ENCODE results near the gene PLAGL1.
A peak's percentile ranks its signal among the peaks of the same experiment; 100 is the strongest.

PLAGL1 gene

DNA sequence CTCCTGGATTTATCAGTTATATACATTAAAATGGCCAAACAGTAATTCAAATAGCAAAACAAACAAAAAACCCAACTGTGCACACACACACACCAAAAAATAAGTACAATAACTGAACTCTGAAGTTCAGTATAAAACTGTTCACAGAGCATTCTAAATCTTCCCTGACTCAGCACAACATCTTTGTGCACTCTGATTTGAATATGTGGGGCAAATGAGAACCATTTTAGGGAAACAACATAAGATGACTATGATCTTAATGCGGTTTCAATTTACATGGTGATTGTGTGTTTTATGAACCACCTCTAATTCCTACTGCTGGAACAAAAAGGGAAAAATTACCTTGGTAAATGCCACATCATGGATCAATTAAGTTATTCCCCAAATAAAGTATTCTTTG, 41.7 kb downstream of the PLAGL1 start:
- no peak for DNase-seq (ENCODE audit: low spot score)

GRCh38 chr6:143965503-143966171, 42.4 kb downstream of the PLAGL1 start:
- peak; percentile 8 for DNase-seq (ENCODE audit: low spot score)

DNA sequence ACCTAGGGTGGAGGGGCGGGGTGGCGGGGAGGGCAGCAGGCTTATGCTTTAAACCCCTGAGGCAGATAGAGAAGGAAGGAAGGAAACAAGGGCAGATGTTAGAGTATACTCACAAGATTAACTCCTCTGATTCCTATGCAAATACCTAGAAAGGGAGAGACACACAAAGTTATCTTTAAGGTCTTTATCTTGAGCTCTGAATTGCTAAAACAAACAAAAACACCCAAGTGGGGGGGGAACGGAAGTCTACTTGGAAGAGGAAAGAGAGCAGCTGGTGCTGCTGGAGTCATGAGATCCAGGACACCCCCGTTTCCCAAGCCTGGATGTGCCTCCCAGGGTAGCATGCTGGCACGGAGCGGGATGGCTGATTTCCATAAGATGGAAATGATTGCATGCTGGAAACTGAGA, 43.4 kb downstream of the PLAGL1 start:
- DNase-seq (ENCODE audit: low spot score): no peak

DNA sequence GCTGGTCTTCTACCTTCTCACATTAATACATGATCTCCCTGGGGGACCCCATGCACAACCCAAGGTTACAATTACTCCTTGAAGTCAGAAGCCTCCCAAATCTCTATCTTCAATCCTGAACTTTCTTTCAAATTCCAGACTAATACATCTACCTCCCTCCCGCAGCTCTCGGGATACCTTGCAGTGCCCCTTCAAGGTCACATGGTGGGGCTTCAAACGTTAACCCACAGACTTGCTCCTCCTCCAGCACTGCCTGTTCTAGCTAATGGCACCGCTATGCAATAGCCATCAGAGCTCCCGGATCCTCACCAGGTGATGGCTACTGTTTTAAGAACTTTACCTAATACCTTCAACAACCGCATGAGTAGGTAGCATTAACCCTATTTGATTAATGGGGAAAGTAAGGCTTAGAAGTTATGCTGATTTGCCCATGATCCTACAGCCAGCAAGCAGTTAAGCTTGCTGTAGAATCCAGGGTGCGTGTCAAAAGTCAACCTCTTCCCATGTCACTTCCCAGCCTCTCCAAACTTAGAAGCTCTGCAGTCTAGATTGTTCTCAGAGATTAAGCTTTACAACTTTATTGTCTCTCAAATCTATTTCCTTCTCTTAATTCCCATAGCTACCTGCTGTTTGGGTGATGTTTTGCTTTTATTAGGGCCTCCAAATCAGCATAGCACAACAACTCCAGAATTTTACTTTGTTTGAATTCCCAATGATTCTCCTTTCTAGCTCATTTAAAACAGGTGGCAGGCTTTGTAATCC, 44.7 kb downstream of the PLAGL1 start:
- DNase-seq (ENCODE audit: low spot score): no peak

GRCh38 chr6:143961886-143962878, 45.9 kb downstream of the PLAGL1 start:
- peak; percentile 21 for DNase-seq (ENCODE audit: low spot score)

DNA sequence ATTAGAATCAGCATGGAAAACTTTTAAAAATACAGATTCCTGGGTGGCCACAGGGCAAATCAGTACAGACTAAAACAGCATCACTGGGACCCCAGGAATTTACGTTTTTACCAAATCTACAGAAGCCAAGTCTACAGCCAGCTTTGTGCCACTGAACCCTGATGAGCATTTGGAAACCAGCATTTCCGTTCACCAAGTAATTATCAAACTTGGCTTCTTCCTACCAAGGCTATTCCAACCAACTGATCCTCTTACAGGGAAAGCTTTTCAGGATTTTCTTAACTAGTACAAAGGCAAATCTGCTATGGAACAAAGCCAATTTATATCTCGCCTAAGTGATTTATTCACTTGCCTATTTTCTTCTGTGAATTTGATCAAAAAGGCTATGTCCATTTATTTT, 47.0 kb downstream of the PLAGL1 start:
- no peak for DNase-seq (ENCODE audit: low spot score)

DNA sequence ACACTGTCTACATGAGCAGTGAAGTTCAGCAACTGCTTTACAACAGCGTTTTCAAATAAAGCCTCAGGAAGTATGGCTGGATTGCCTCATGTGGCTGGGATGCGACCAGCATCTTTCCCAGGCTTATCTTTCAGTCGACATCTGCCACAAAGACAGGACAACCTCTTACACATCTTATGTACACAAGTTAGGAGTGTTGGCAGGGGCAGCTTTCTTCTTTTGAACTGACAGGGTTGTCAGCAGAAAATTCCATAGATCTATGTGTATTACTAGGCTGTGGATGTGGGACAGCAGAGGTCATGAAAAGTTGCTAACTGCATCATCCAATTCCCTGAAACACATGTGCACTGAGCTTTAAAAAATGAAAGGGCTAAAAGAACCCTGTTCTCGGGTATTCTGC, 48.1 kb downstream of the PLAGL1 start:
- DNase-seq (ENCODE audit: low spot score): no peak

GRCh38 chr6:143958839-143959399, 49.1 kb downstream of the PLAGL1 start:
- no peak for DNase-seq (ENCODE audit: low spot score)

DNA sequence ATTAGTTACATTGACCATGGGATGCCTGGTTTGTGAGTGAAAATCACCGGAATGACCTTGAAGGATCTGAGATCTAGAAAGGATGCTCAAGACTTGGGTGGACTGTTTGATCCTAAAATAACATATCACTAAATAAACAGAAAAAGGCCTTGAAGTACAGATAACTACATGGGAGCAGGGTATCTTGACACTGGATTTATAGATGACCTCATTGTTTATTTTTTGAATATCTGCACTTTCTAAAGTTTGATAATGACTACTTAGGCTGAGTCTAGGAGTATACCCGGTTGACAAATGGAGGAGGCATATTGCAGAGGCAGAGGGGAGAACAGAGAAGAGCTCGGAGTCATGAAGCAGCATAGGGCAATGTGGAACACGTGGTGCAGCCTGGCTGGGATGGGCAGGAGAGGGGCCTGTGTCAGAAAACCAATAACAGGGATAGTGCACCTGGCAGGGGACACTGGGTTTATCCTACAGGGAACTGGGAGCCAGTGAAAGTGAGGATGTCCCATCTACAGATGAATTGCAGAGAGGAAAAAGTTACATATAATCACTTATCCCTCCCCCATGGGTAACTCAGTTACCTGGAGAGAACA, 50.3 kb downstream of the PLAGL1 start:
- no peak for DNase-seq (ENCODE audit: low spot score)

- DNase-seq (ENCODE audit: low spot score): no peak
Observed at GRCh38 chr6:143955971-143956370, 52.1 kb downstream of the PLAGL1 start.

DNA sequence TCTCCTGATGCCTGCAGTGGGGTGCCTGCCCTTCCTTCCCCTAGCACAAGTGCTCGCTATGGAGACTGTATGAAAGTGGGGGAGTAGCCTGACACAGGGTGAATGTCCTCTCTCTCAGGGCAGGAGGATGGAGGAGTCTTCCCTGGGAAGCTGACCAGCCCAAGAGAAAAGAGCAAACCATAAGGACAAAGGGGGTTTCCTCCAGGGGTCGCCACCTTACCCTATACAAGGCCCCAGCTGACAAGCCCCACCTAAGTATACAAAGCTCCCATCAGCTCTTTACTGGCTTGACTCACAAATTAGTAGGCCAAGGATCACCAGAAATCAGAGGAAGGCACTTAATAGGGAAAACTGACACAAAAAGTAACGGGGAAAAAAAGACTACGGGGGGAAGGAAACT, 54.1 kb downstream of the PLAGL1 start:
- no peak for DNase-seq (ENCODE audit: low spot score)

DNA sequence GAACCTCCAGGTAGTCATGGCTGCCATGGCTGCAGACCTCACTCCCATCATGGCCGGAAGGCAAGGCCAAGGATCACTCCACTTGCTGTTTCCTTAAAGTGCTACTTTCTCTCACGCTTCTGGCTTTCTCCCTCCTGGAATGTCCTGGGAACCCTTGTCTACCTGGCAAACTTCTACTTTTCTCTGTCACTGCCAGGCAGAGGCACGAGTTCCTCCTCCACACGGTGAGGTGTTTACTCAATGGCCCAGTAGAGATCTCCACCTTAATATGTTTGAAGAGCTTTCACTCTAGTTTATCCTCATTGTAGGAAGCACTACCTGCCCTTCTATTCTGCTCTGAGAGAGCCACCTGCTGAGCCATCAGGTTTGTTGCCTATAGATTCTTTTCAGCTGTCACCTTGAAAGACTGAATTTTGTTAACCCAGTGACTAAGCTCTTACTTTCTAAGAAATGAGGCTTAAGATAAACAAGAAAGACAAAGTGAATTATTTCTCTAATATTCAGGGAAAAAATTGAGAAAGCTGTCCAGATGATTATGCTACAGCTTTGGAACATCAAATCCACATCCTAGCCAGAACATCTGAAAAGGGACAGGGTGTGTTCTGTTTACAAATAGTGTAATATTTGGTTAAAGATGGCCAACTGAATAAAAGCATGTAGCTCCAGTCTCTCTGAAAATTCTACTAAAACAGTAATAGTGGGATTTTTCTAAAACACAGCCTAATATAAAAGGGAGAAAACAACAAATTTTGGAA, 54.9 kb downstream of the PLAGL1 start:
- DNase-seq (ENCODE audit: low spot score): no peak

DNA sequence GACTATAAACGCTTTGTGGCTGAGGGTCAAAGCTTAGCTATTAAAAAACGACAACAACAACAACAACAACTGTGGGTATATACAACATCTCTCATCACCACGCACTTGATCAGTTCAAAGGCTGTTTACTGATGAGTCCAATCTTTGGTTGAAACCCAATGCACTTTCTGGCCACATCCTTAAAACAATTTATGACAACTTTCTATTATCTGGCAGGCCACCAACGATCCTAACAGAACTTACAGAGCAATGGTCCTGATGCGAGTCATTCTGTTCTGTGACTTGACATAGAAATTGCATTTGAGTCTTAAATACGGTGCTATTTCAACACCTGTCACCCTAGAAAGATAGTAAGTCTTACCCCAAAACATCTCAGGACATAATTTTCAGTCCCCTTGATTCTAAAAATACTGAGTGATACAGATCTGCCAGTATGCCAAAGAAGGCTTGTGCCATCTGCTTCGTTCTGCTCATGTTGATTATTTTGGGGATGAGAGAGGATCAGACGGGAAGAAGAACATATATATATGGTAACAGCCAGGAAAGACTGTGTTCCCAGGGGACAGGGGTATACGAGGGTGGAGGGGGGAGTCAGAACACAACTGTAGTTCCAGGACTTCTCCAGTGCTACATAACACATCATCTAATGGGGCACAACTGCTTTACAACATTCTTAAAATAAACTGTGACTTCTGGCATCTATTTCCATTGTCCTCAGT, 55.8 kb downstream of the PLAGL1 start:
- DNase-seq (ENCODE audit: low spot score): no peak

DNA sequence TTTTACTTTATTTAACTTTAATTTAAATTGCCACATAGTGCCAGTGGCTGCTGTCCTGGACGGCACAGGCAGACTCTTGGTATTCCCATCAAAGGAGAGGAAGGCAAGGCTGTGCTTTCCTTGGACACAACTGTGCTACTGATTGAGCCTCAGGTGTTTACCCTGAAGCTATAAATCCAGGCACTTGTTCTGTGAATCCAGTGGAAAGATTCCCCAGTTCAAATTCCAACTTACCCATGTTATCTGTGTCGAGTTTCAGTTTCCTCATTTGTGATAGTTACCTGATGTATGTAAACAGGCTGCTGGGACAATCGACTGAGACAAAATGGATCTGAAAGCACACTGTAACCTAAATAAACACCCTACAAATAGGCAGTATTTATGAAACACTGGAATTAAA, 57.2 kb downstream of the PLAGL1 start:
- DNase-seq (ENCODE audit: low spot score): no peak

DNA sequence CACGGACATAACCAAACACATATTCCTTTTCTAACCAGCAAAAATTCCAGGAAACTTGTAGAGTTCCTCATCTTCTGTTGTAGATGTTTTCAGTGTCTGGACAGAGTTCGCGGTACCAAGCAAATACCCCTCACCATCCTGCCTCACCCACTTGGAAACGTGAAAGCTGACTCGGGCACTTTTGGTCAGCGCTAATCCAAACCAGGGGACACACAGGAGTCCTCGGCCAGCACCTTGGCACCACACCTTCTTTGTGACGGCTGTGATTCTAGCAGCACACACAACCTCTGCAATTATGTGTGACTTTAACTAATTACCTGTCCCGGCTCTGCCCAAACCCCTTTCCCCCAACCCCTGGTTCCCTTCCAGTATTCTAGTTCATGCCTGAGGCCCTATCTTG, 58.1 kb downstream of the PLAGL1 start:
- DNase-seq (ENCODE audit: low spot score): no peak

GRCh38 chr6:143949535-143949934, 58.5 kb downstream of the PLAGL1 start:
- DNase-seq (ENCODE audit: low spot score): no peak

- DNase-seq (ENCODE audit: low spot score): no peak
Observed at GRCh38 chr6:143948208-143948607, 59.9 kb downstream of the PLAGL1 start.

GRCh38 chr6:143941852-143942627, 66.0 kb downstream of the PLAGL1 start:
- peak; percentile 40 for DNase-seq (ENCODE audit: low spot score)

DNA sequence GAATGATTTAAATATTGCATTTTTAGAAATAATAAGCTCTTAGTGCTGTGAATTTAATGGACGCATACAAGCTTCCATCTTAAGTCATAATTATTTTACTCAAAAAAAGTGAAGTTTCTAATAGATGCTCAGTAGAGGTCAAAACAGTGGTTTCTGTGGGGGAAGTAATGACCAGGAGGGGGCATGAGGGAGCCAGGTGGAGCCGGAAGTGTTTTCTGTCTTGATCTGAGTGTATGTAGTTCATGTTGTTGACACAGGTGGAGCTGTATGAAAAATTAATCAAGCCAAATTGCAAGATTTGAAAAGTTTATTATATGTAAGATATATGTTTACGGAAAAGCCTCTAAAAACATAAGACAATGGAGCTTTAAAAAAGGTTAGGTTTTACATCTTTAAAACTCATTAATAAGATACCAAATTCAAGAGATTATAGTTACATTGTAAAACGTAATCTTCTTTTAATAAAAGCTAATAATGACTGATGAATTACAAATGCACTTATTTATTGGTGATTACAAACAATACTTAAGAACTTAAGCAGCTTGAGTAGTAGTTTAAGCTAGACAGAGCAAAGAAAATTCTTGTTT, 68.0 kb downstream of the PLAGL1 start:
- DNase-seq (ENCODE audit: low spot score): peak; percentile 35

Data from AG08396 (cell line).